Adrenal gland (tissue), 5 donors: ENCODE results near the gene PFKFB4.

Source experiments
- CTCF ChIP-seq, 6 experiments: fragments of 450-650 bp in 4 of 6; fragments of 200-600 bp in 2 of 6; sonication (generic) in 1 of 6; IDR thresholded peaks; 1 replicate in 5 of 6; 2 replicates in 1 of 6; pipeline versions ENCODE4 v1.5.1 to v1.8.0; 2016 to 2021; ENCODE audit warnings: antibody characterized with exemption in 6 of 6, mild to moderate bottlenecking in 2 of 6, moderate library complexity in 1 of 6
- POLR2A ChIP-seq, 2 donors: fragments of 450-650 bp; IDR thresholded peaks; one replicate each; pipeline ENCODE4 v1.6.1; 2017; ENCODE audit warnings: antibody characterized with exemption in 2 of 2, mild to moderate bottlenecking in 2 of 2, moderate library complexity in 1 of 2
- donor health status: DM: no; HTN: no; CAD: no.

- no peak for TF ChIP-seq CTCF (IDR thresholded peaks at IDR 0.05)
- TF ChIP-seq POLR2A (IDR thresholded peaks at IDR 0.05) = no peak
Observed at GRCh38 chr3:48548126-48548525, 8.5 kb downstream of the PFKFB4 start.
